Fibroblast of lung (primary cell): ENCODE data around the gene PSKH1. TPM values are rescaled to one million over a fixed set of nuclear protein-coding genes. Genes with fewer than 3 reads are reported as not detected.

ENCODE experiments used
- DNase-seq, 2 donors: peaks; one replicate each; pipeline versions ENCODE4 v3.0.0 to v3.0.0-alpha.2; 2010; ENCODE audit warnings: low read depth in 2 of 2
- H2AFZ ChIP-seq: 2 replicates; pipeline ENCODE4 v1.5.1; 2012; ENCODE audit warnings: low read length, control low read depth, inconsistent platforms
- H3K27ac ChIP-seq: 2 replicates; pipeline ENCODE4 v1.5.1; 2011; ENCODE audit warnings: low read length, control low read depth; ENCODE audit not compliant: insufficient read depth
- H3K27me3 ChIP-seq: 2 replicates; pipeline ENCODE4 v1.5.1; 2011; ENCODE audit warnings: mild to moderate bottlenecking, low read length; ENCODE audit not compliant: control insufficient read depth, insufficient read depth
- H3K36me3 ChIP-seq: 2 replicates; pipeline ENCODE4 v1.5.1; 2011; ENCODE audit warnings: low read length; ENCODE audit not compliant: control insufficient read depth, insufficient read depth
- H3K4me1 ChIP-seq: 2 replicates; pipeline ENCODE4 v1.5.1; 2011; ENCODE audit warnings: low read length; ENCODE audit not compliant: control insufficient read depth, insufficient read depth; ENCODE audit errors: extremely low read depth
- H3K4me2 ChIP-seq: 2 replicates; pipeline ENCODE4 v1.5.1; 2011; ENCODE audit warnings: low read length, control low read depth; ENCODE audit not compliant: insufficient read depth; ENCODE audit errors: extremely low read depth
- H3K4me3 ChIP-seq, 4 experiments: fragments of 200-600 bp in 1 of 4; sonication (generic) in 1 of 4; replicated peaks in 1 of 4; 2 replicates each; pipeline ENCODE4 v1.5.1; 2011 to 2016; ENCODE audit warnings: low read length in 4 of 4, low read depth in 3 of 4, mild to moderate bottlenecking in 3 of 4, control low read depth in 2 of 4, inconsistent platforms in 1 of 4, mixed read lengths in 1 of 4; ENCODE audit not compliant: insufficient read depth in 1 of 4; ENCODE audit errors: control extremely low read depth in 1 of 4
- H3K79me2 ChIP-seq: 2 replicates; pipeline ENCODE4 v1.5.1; 2012; ENCODE audit warnings: mild to moderate bottlenecking, low read length, inconsistent platforms; ENCODE audit not compliant: control insufficient read depth, insufficient read depth
- H3K9ac ChIP-seq: 2 replicates; pipeline ENCODE4 v1.5.1; 2011; ENCODE audit warnings: mild to moderate bottlenecking, low read length, control low read depth; ENCODE audit not compliant: insufficient read depth
- H3K9me3 ChIP-seq: 2 replicates; pipeline ENCODE4 v1.5.1; 2012; ENCODE audit warnings: low read depth, low read length; ENCODE audit not compliant: control insufficient read depth, insufficient read depth
- H4K20me1 ChIP-seq: 2 replicates; pipeline ENCODE4 v1.5.1; 2011; ENCODE audit warnings: low read length; ENCODE audit not compliant: control insufficient read depth, insufficient read depth; ENCODE audit errors: extremely low read depth
- EZH2 ChIP-seq: IDR thresholded peaks from 2 replicates; pipeline ENCODE4 v1.5.1; 2012; ENCODE audit warnings: low read length, control low read depth, mild to moderate bottlenecking; ENCODE audit errors: missing control alignments
- polyA plus RNA-seq, 2 donors: library from polyadenylated mRNA; depleted of rRNA in 1 of 2; stranded (reverse) in 1 of 2; unstranded in 1 of 2; fragments of >200 nt; gene quantifications; 2 replicates each; pipeline ENCODE4 v1.2.1, GENCODE V29; 2011 to 2012; ENCODE audit warnings: missing spikeins in 1 of 2
- total RNA-seq: library from RNA; depleted of rRNA; stranded (reverse); fragments of >200 nt; gene quantifications from 2 replicates; pipeline ENCODE4 v1.2.1, GENCODE V29; 2014
- TF ChIP-seq, protein P1 (sequence below), 2 donors: IDR thresholded peaks in 1 of 2; conservative IDR thresholded peaks in 1 of 2; 1 replicate in 1 of 2; 2 replicates in 1 of 2; pipeline ENCODE4 v1.5.1; 2011 to 2012; ENCODE audit warnings: low read length in 2 of 2, control low read depth in 1 of 2, inconsistent platforms in 1 of 2, low read depth in 1 of 2, mild to moderate bottlenecking in 1 of 2

The PSKH1 gene
- total and polyA plus RNA-seq, 2 donors (not counting 1 experiment from before 2014, with no cell fraction given): 13.4 to 15.4 TPM

GRCh38 chr16:67950335-67950843 lies 57.3 kb downstream of the PSKH1 start:
- no peaks in the 10 kb centered on the region for H4K20me1 ChIP-seq
- H3K4me3 ChIP-seq: no peak overlapping the region
- H3K9me3 ChIP-seq: no peaks in the 10 kb centered on the region
- peaks cover 65% of the 10 kb centered on the region for H3K36me3 ChIP-seq
- TF ChIP-seq, protein P1, sequence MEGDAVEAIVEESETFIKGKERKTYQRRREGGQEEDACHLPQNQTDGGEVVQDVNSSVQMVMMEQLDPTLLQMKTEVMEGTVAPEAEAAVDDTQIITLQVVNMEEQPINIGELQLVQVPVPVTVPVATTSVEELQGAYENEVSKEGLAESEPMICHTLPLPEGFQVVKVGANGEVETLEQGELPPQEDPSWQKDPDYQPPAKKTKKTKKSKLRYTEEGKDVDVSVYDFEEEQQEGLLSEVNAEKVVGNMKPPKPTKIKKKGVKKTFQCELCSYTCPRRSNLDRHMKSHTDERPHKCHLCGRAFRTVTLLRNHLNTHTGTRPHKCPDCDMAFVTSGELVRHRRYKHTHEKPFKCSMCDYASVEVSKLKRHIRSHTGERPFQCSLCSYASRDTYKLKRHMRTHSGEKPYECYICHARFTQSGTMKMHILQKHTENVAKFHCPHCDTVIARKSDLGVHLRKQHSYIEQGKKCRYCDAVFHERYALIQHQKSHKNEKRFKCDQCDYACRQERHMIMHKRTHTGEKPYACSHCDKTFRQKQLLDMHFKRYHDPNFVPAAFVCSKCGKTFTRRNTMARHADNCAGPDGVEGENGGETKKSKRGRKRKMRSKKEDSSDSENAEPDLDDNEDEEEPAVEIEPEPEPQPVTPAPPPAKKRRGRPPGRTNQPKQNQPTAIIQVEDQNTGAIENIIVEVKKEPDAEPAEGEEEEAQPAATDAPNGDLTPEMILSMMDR (conservative IDR thresholded peaks at IDR 0.05 in 1 of 2, IDR thresholded peaks at IDR 0.05 in 1 of 2; ENCODE audit: low read depth in 1 of 2, low read length in 2 of 2): no peak
- no peak for TF ChIP-seq EZH2
- no peak overlapping the region for H2AFZ ChIP-seq
- H3K79me2 ChIP-seq: peaks cover 2% of the 10 kb centered on the region
- DNase-seq: no peak
- H3K4me1 ChIP-seq: peaks cover 7% of the 10 kb centered on the region
- no peak overlapping the region for H3K27ac ChIP-seq
- H3K27me3 ChIP-seq: no peaks in the 10 kb centered on the region
- H3K4me2 ChIP-seq: no peak overlapping the region
- no peak overlapping the region for H3K9ac ChIP-seq

DNA sequence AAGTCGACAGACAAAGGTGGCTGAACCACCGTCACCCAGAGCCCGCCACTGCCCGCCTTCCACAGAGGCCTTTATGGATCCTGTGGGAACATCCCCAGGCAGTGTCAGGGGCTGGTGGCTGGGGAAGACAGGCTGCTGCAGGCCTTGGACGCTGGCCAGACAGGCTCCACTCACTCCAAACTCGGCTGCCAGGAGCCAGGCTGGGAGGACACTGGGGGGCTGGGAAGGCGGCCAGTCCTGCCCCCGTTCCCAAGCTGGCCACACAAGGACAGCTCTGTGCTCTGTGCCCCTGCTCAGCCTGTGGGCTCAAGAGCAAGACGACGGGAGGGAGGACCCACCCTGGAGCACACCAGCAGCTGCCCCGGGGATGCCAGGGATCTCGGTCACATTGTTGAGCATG lies 58.4 kb downstream of the PSKH1 start:
- Histone ChIP-seq H3K9ac (no peak overlapping the region), H3K9me3 (no peaks in the 10 kb centered on the region), H3K27ac (peak overlapping the region; percentile 57), H3K4me1 (peaks cover 7% of the 10 kb centered on the region), H3K27me3 (no peaks in the 10 kb centered on the region), H3K36me3 (peaks cover 57% of the 10 kb centered on the region), H3K4me2 (no peak overlapping the region), H4K20me1 (no peaks in the 10 kb centered on the region), H3K79me2 (peaks cover 2% of the 10 kb centered on the region), H2AFZ (no peak overlapping the region), H3K4me3 (no peak overlapping the region)
- no peak for DNase-seq
- TF ChIP-seq EZH2: no peak

DNA sequence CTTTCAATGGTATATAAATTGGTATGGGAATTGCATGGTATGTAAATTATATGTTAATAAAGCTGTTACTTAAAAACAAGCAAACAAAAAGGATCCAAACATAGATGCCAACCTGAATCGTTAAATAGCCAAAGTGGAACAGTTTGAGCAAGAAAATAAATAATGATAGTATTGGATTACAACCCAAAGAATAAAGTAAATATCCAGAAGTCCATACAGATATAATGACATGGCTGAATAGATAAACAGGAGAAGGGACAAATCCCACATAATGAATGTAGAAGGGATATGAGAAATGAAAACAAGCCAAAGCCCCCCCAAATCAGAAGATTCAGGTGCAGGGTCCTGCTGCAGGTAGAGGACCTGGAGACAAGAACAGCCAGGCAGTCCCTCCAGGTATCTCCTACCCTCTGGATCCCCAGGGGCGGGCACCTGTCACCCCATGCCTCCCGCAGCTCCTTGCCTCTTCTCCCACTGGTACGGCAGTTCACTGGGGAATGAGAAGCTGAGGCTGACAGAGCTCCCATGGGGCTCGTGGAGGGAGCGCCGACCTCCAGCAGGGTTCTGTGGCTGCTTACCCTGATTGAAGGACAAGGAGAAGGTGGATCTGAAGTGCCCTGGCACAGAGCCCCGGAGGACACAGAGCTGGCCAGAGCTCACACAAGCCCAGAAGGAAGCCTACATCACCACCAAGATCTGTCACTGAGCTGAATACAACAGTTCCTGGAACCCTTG lies 60.8 kb downstream of the PSKH1 start:
- no peak for DNase-seq
- no peak overlapping the region for H3K9ac ChIP-seq
- H3K27ac ChIP-seq: no peak overlapping the region
- no peaks in the 10 kb centered on the region for H4K20me1 ChIP-seq
- no peak overlapping the region for H3K4me3 ChIP-seq
- TF ChIP-seq, protein P1 (conservative IDR thresholded peaks at IDR 0.05 in 1 of 2, IDR thresholded peaks at IDR 0.05 in 1 of 2; ENCODE audit: low read depth in 1 of 2, low read length in 2 of 2): no peak
- no peak for TF ChIP-seq EZH2
- H3K27me3 ChIP-seq: no peaks in the 10 kb centered on the region
- H3K4me1 ChIP-seq: peaks cover 7% of the 10 kb centered on the region
- H3K79me2 ChIP-seq: peaks cover 8% of the 10 kb centered on the region
- H3K9me3 ChIP-seq: no peaks in the 10 kb centered on the region
- no peak overlapping the region for H2AFZ ChIP-seq
- peaks cover 47% of the 10 kb centered on the region for H3K36me3 ChIP-seq
- H3K4me2 ChIP-seq: no peak overlapping the region
